Panc1 (cell line): Measurements from ENCODE around the gene LRFN2. TPM values are rescaled to one million over a fixed set of nuclear protein-coding genes. Genes with fewer than 3 reads are reported as not detected.

ENCODE experiments used
- ATAC-seq: fragments of 200-7000 bp; cut with Tn5 transposase; 2 replicates; pipeline ENCODE4 v1.9.1; 2020; ENCODE audit warnings: mild to moderate bottlenecking, moderate library complexity
- BruUV-seq: library from RNA; stranded (reverse); fragments of 400-500 nt; replicated peaks from 2 replicates; lab custom pipeline; 2021; lab: Mats Ljungman, UMichigan
- CTCF ChIA-PET: fragments of 300-600 bp; sonication (Branson Sonifier 250); formaldehyde crosslinking; loops from one replicate; lab custom pipeline; 2022; ENCODE audit warnings: antibody characterized with exemption; lab: Charles Lee
- POLR2A ChIA-PET: fragments of 300-600 bp; sonication (Branson Sonifier 250); formaldehyde crosslinking; loops from one replicate; lab custom pipeline; 2022; ENCODE audit warnings: antibody characterized with exemption; lab: Charles Lee
- DNase-seq: peaks from one replicate; pipeline ENCODE4 v3.0.0-alpha.2; 2010; ENCODE audit warnings: low read depth, low spot score
- H3K27ac ChIP-seq: 2 replicates; pipeline ENCODE4 v1.5.1; 2011; ENCODE audit warnings: mild to moderate bottlenecking, low read length, inconsistent platforms
- H3K27me3 ChIP-seq: fragments of 200-500 bp; sonication (Bioruptor generic); 2 replicates; pipeline ENCODE4 v1.6.0; 2014; ENCODE audit warnings: low read length, inconsistent platforms; ENCODE audit not compliant: control insufficient read depth, insufficient read depth
- H3K36me3 ChIP-seq: fragments of 200-500 bp; sonication (Bioruptor generic); 2 replicates; pipeline ENCODE4 v1.5.1; 2014; ENCODE audit warnings: inconsistent platforms, mild to moderate bottlenecking, low read length, moderate library complexity; ENCODE audit not compliant: control insufficient read depth, insufficient read depth
- H3K4me1 ChIP-seq: 2 replicates; pipeline ENCODE4 v1.5.1; 2011; ENCODE audit warnings: inconsistent platforms, mild to moderate bottlenecking, low read length, moderate library complexity; ENCODE audit not compliant: control insufficient read depth, insufficient read depth
- H3K4me3 ChIP-seq, 2 experiments: 2 replicates each; pipeline ENCODE4 v1.5.1; 2011 to 2012; ENCODE audit warnings: low read depth in 2 of 2, low read length in 2 of 2, mild to moderate bottlenecking in 2 of 2, inconsistent platforms in 1 of 2, moderate library complexity in 1 of 2
- H3K9me3 ChIP-seq: fragments of 200-500 bp; sonication (Bioruptor generic); 2 replicates; pipeline ENCODE4 v1.5.1; 2014; ENCODE audit warnings: low read depth, mild to moderate bottlenecking, inconsistent platforms, low read length, moderate library complexity; ENCODE audit not compliant: control insufficient read depth, insufficient read depth
- POLR2AphosphoS5 ChIP-seq: IDR thresholded peaks from 2 replicates; pipeline ENCODE4 v1.6.1; 2012; ENCODE audit warnings: mild to moderate bottlenecking, low read depth, low read length, moderate library complexity
- SIN3A ChIP-seq: IDR thresholded peaks from 2 replicates; pipeline ENCODE4 v1.6.1; 2012; ENCODE audit warnings: low read depth, mild to moderate bottlenecking, low read length, moderate library complexity, borderline replicate concordance; ENCODE audit not compliant: insufficient read depth
- TCF7L2 ChIP-seq: IDR thresholded peaks from 2 replicates; pipeline ENCODE4 v1.6.1; 2011; ENCODE audit warnings: mild to moderate bottlenecking, low read depth, low read length, inconsistent platforms
- in situ Hi-C: cut with HindIII; loops from 2 replicates; pipeline ENCODE4 v1.10.0; 2016; ENCODE audit warnings: low sequenced_read_pairs, low pct_unique_long_range_greater_than_20kb
- intact Hi-C: fragments of 100-400 bp; cut with micrococcal nuclease; formaldehyde crosslinking; loops from one replicate; pipeline ENCODE4 v1.10.0; 2022; ENCODE audit not compliant: unreplicated experiment
- total RNA-seq: library from RNA; stranded (reverse); gene quantifications from one replicate; pipeline ENCODE4 v1.2.1, GENCODE V29; 2021; ENCODE audit not compliant: unreplicated experiment
- TF ChIP-seq, protein P1 (sequence below): fragments of 450-650 bp; IDR thresholded peaks from 2 replicates; pipeline ENCODE4 v1.5.1; 2017; ENCODE audit warnings: mild to moderate bottlenecking
- TF ChIP-seq, protein P2 (sequence below), 2 experiments: IDR thresholded peaks; 2 replicates each; pipeline ENCODE4 v1.6.1; 2011 to 2012; ENCODE audit warnings: low read depth in 2 of 2, control low read depth in 1 of 2, low read length in 1 of 2, mild to moderate bottlenecking in 1 of 2, moderate library complexity in 1 of 2; ENCODE audit not compliant: insufficient read depth in 1 of 2

LRFN2 gene
- total RNA-seq, 1 experiment from 2014 or later: 0.05 TPM

DNA sequence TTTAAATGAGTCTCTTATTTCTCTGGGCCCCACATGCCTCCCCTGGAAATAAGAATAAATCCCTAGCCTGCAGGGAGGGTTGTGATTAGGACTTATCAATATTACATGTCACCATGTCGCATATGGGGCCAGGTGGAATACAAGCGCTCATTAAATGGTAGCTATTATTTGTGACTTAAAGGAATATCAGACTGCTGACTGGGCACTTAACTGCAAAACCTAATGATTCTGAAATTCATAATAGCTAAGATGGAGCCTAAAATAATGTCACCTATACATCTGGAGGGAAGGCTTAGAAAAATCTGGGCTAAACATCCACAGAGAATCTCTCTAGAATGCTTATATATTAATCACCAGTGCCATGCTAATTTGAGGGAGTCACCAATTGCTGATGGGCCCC lies 106.5 kb downstream of the LRFN2 start:
- DNase-seq (no peak), ATAC-seq (no peak)
- intact Hi-C loops (no loop called here), in situ Hi-C loops (no loop called here)
- CTCF ChIA-PET: no interaction called here
- TF ChIP-seq SIN3A (no peak), POLR2AphosphoS5 (no peak), TCF7L2 (no peak)
- TF ChIP-seq, protein P1, sequence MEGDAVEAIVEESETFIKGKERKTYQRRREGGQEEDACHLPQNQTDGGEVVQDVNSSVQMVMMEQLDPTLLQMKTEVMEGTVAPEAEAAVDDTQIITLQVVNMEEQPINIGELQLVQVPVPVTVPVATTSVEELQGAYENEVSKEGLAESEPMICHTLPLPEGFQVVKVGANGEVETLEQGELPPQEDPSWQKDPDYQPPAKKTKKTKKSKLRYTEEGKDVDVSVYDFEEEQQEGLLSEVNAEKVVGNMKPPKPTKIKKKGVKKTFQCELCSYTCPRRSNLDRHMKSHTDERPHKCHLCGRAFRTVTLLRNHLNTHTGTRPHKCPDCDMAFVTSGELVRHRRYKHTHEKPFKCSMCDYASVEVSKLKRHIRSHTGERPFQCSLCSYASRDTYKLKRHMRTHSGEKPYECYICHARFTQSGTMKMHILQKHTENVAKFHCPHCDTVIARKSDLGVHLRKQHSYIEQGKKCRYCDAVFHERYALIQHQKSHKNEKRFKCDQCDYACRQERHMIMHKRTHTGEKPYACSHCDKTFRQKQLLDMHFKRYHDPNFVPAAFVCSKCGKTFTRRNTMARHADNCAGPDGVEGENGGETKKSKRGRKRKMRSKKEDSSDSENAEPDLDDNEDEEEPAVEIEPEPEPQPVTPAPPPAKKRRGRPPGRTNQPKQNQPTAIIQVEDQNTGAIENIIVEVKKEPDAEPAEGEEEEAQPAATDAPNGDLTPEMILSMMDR: no peak
- TF ChIP-seq, protein P2, sequence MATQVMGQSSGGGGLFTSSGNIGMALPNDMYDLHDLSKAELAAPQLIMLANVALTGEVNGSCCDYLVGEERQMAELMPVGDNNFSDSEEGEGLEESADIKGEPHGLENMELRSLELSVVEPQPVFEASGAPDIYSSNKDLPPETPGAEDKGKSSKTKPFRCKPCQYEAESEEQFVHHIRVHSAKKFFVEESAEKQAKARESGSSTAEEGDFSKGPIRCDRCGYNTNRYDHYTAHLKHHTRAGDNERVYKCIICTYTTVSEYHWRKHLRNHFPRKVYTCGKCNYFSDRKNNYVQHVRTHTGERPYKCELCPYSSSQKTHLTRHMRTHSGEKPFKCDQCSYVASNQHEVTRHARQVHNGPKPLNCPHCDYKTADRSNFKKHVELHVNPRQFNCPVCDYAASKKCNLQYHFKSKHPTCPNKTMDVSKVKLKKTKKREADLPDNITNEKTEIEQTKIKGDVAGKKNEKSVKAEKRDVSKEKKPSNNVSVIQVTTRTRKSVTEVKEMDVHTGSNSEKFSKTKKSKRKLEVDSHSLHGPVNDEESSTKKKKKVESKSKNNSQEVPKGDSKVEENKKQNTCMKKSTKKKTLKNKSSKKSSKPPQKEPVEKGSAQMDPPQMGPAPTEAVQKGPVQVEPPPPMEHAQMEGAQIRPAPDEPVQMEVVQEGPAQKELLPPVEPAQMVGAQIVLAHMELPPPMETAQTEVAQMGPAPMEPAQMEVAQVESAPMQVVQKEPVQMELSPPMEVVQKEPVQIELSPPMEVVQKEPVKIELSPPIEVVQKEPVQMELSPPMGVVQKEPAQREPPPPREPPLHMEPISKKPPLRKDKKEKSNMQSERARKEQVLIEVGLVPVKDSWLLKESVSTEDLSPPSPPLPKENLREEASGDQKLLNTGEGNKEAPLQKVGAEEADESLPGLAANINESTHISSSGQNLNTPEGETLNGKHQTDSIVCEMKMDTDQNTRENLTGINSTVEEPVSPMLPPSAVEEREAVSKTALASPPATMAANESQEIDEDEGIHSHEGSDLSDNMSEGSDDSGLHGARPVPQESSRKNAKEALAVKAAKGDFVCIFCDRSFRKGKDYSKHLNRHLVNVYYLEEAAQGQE (IDR thresholded peaks at IDR 0.05; ENCODE audit: insufficient read depth in 1 of 2, low read depth in 2 of 2, low read length in 1 of 2): no peak
- no peaks in the 10 kb centered on the region for H3K36me3 ChIP-seq
- no peaks in the 10 kb centered on the region for H3K9me3 ChIP-seq
- H3K27ac ChIP-seq: no peak overlapping the region
- POLR2A ChIA-PET: no interaction called here
- no TSS peak for BruUV-seq
- peaks cover 12% of the 10 kb centered on the region for H3K27me3 ChIP-seq
- no peak overlapping the region for H3K4me3 ChIP-seq
- no peaks in the 10 kb centered on the region for H3K4me1 ChIP-seq

DNA sequence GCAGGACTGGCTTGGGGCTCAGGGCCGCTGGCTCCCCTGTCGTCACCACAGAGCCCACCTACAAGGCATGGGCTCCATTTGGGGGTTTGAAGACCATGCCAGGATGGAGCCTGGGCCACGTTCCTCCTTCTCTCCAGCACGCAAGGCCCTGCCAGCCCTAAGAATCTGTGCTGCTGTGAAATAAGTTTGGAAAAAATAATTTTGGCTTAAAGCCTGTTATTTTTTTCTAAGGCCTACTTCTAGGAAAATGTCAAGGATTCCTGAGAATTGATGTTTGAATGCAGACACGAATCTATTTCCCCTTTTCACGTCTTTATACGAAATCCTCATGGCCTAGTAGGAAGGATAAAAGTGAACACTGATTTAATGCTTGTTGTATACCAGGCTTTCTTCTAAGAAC lies 107.5 kb downstream of the LRFN2 start:
- Histone ChIP-seq H3K27ac (no peak overlapping the region), H3K4me1 (no peaks in the 10 kb centered on the region), H3K27me3 (peaks cover 12% of the 10 kb centered on the region), H3K4me3 (no peak overlapping the region), H3K36me3 (no peaks in the 10 kb centered on the region), H3K9me3 (no peaks in the 10 kb centered on the region)
- DNase-seq (no peak), ATAC-seq (no peak)
- ChIA-PET CTCF (no interaction called here), POLR2A (no interaction called here)
- TF ChIP-seq POLR2AphosphoS5 (no peak), SIN3A (no peak), TCF7L2 (no peak)
- TF ChIP-seq, protein P1: no peak
- TF ChIP-seq, protein P2 (IDR thresholded peaks at IDR 0.05; ENCODE audit: insufficient read depth in 1 of 2, low read depth in 2 of 2, low read length in 1 of 2): no peak
- BruUV-seq: no TSS peak
- in situ Hi-C loops: no loop called here
- intact Hi-C loops: no loop called here
